CD4-positive, alpha-beta T cell treated with Interleukin-2 at 100 ng/mL for 4 hours (primary cell): ENCODE measurements around the gene FBXO21.
"Not testable (repeated sequence)": the region's sequence is repeated elsewhere in the genome, so short reads cannot be mapped to it uniquely, and the experiment has no call there.

Experiments
- DNase-seq: peaks from one replicate; pipeline ENCODE4 v3.0.0-alpha.2; 2020; ENCODE audit warnings: low spot score

The FBXO21 gene, protein sequence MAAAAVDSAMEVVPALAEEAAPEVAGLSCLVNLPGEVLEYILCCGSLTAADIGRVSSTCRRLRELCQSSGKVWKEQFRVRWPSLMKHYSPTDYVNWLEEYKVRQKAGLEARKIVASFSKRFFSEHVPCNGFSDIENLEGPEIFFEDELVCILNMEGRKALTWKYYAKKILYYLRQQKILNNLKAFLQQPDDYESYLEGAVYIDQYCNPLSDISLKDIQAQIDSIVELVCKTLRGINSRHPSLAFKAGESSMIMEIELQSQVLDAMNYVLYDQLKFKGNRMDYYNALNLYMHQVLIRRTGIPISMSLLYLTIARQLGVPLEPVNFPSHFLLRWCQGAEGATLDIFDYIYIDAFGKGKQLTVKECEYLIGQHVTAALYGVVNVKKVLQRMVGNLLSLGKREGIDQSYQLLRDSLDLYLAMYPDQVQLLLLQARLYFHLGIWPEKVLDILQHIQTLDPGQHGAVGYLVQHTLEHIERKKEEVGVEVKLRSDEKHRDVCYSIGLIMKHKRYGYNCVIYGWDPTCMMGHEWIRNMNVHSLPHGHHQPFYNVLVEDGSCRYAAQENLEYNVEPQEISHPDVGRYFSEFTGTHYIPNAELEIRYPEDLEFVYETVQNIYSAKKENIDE

GRCh38 chr12:117190210-117190781 is at the start of gene FBXO21:
Gene FBXO21, minus strand, starts transcription at chr12:117190470. Its CDS starts 14 bp downstream, at chr12:117190456.
- DNase-seq = peak; percentile 93

DNA sequence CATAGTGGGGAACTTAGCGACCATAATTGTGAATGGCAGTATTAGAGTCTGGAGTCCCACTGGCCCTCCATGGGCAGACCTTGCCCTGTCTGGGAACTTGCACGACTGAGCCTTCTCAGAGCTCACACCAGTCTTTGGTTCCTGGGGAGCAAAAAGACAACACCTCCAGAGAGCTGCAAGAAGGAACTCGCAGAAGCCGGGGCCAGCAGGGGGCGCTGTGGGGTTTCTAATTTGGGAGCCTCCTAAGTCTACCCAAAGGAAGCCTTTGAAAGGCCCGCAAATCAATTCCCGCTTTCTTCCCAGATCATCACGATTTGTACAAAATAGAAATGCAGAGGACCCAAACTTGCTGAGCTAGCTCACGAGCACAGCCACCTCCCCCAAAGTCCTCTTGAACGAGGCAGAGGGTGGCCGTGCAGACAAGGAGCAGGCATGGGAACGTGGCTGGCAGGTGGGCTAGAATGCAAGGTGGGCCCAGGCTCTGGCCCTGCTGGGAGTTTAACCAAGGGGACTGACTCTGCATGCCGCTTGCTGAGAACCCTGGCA is 46.3 kb upstream of the FBXO21 start:
- DNase-seq = peak; percentile 49

GRCh38 chr12:117235261-117235660 is 45.0 kb upstream of the FBXO21 start:
- no peak for DNase-seq

DNA sequence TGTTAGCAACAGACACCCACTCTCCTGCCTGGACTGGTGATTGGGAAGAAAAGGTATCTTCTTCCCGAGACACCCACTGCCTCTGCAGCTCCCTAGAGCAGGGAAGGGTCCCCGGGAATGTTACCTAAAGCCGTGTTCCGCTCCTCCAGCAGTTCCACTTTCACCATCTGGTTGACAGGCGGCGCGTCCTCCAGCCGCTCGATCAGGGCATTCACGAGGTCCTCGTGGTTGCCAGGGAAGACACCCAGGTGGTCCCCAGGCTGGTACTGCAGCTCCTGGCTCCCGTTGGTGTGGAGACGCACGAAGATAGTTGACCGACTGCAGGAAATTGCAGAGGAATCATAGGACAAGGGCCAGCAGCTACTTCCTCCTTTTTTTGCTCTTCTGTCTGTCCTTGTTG is 44.2 kb upstream of the FBXO21 start:
- no peak for DNase-seq

DNA sequence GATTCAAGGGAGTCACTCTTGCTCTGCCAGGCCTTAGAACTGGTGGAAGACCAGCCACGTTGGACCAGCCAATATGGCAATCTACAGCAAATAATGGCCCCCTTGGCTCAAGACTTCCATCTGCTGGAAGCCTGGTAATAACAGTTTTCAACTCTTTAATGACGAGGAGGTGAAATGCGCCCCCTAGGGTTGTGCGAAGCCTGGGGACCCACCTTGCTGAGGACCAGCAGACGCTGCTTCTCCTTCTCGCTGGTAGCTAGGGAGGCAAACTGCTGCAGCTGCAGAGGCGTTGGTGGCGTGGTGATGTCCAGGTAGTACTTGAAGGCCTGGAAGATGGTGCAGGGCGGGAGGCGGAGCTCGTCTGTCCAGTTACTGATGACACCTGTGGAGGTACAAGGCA is 41.5 kb upstream of the FBXO21 start:
- no peak for DNase-seq

- no peak for DNase-seq
Measured at GRCh38 chr12:117228239-117228638, 38.0 kb upstream of the FBXO21 start.

GRCh38 chr12:117227000-117227653 is 36.9 kb upstream of the FBXO21 start:
- DNase-seq = no peak

GRCh38 chr12:117226505-117226904 is 36.2 kb upstream of the FBXO21 start:
- no peak for DNase-seq

DNA sequence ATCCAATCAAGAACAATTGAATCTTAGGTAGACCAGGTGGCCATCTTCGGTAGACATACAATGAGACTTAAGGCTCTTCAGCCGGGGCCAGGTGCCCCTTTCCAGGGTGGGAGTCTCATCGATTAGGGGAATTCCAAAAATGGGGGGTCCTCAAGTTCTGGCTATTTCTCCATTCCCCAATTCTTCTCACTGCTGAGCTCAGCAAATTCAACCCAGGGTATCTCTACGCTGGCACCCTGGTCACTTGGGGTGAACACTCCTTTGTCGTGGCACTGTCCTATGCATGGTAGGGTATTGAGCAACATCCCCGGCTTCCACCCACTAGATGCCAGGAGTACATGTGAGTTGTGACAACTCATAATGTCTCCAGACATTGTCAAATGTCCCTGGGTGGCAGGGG is 34.9 kb upstream of the FBXO21 start:
- DNase-seq = no peak

DNA sequence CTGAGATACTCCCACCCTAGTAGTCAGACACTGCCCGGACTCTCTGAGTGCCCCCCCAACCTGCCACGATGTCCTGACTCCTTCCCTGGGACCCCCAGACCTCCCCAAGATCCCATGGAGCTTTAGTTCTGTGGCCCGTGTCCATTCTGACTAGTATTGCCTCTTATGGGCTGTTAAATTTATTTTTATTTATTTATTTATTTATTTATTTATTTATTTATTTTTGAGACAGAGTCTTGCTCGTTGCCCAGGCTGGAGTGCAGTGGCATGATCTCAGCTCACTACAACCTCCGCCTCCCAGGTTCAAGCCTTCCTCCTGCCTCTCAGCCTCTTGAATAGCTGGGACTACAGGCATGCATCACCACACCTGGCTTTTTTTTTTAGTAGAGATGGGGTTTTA is 30.7 kb upstream of the FBXO21 start:
- not testable (repeated sequence) for DNase-seq

DNA sequence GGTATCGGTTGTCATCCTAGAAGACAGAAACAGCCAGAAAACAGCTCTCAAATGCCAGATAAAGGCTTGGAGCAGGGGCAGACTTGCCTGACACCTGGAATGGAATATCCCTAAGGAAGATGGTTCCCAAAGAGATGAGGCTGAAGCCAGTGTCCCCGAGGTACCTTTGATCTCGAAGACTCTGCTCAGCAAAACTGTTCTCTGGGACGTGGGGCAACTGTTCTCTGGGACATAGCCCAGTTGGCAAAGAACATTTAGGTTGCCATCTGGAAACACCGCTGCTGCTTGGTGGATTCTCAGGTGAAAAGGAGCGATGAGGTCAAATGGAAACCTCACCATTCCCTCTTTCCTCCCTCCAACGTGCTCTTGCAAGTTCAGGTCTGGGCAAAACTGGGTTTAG is 27.9 kb upstream of the FBXO21 start:
- no peak for DNase-seq

DNA sequence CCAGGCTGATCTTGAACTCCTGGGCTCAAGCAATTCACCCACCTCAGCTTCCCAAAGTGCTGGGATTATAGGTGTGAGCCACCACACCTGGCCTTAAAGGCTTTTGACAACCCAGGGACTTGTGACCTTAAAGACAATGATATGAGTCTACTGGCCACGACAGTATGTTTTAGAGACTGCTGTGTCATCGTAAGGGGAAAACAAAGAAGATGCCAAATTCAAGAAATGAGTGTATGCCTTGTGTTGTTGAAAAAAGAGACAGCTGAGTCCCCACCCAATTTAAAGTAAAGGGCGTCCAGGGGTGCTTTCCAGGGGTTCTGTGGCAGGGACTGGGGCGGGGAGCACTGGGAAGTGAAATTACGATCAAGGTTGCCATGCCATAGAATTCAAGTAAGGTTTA is 26.4 kb upstream of the FBXO21 start:
- no peak for DNase-seq

DNA sequence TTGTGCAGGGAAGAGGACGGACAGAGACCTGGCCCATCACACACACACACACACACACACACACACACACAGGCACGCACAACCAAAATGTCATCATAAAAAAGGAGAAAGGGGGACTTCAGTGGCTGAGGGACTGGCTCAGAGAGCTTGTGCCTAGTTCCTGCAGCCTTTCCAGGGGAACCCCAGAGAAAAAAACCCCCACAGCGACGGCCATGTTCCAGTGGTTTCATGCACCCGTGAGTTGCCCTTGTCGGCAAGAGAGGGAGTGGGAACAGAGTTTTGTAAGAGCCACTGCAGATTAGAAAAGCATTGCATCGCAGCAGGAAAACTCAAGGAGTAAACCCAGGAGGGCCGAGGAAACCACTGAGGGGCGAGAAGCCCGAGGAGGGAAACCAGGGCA is 24.5 kb upstream of the FBXO21 start:
- no peak for DNase-seq

DNA sequence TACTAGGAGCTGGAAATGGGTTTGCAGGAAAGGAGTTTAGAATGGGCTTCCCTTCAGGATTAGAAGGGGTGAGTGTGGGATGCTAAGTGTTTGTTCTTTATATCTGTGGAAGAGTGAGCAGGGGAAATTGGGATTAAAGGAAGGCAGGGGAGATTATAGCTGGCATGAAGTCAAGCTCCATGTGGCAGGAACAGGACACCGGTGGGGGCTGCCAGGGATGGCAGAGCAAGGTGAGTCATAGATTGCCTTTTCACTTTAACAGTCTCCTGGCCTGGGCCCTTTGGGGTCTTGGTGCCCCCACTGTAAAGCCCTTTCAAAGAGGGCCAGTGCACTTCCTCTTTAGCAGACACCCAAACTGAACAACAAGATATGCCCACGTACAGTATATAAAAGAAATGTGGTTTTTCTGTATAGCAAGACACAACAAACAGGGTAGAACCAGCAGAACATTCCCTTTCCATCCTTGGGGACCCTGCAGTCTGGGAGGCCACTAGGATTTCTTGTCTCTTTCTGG is 23.1 kb upstream of the FBXO21 start:
- no peak for DNase-seq

GRCh38 chr12:117212563-117213190 is 22.4 kb upstream of the FBXO21 start:
- DNase-seq = peak; percentile 60

- DNase-seq = no peak
Measured at GRCh38 chr12:117210266-117210918, 20.1 kb upstream of the FBXO21 start.

- no peak for DNase-seq
Measured at GRCh38 chr12:117209626-117210025, 19.4 kb upstream of the FBXO21 start.

- no peak for DNase-seq
Measured at GRCh38 chr12:117208811-117209455, 18.7 kb upstream of the FBXO21 start.

DNA sequence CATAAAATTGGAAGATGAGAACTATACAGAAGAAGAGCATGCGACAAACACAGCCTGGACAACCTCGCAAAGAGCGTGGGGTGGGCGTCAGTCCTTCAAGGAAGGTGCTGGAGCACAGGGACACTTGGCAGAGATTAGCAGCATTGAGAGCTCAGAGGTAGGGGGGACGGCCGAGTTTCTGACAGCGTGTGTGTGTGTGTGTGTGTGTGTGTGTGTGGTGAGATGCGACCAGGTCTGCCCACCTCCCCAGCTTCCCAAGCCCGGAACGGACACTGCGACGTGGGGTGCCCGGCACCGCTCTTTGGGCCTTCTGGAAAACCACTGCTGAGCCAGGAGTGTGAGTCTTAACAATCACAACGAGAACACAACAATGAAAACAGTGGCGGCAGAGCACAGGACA is 17.9 kb upstream of the FBXO21 start:
- no peak for DNase-seq

GRCh38 chr12:117207675-117208074 is 17.4 kb upstream of the FBXO21 start:
- no peak for DNase-seq

- DNase-seq = no peak
Measured at GRCh38 chr12:117202556-117202955, 12.3 kb upstream of the FBXO21 start.
